Mesothelial cell of epicardium (in vitro differentiated cells): Measurements from ENCODE around the gene P2RY2. TPM values are rescaled to one million over a fixed set of nuclear protein-coding genes. Genes with fewer than 3 reads are reported as not detected.

Experiments used
- DNase-seq, 2 experiments: peaks; one replicate each; pipeline ENCODE4 v3.0.0; 2021; ENCODE audit warnings: low spot score in 2 of 2; ENCODE audit not compliant: unreplicated experiment in 2 of 2
- H3K27ac Mint-ChIP-seq: 2 replicates; pipeline ENCODE4 v1.8.0; 2021; ENCODE audit warnings: mixed read lengths
- H3K27me3 Mint-ChIP-seq: 2 replicates; pipeline ENCODE4 v1.8.0; 2021; ENCODE audit warnings: low read depth, mixed read lengths
- H3K36me3 Mint-ChIP-seq: 2 replicates; pipeline ENCODE4 v1.8.0; 2021; ENCODE audit warnings: mixed read lengths
- H3K4me1 Mint-ChIP-seq: 2 replicates; pipeline ENCODE4 v1.8.0; 2021; ENCODE audit warnings: mixed read lengths
- H3K4me3 Mint-ChIP-seq: 2 replicates; pipeline ENCODE4 v1.8.0; 2021; ENCODE audit warnings: mild to moderate bottlenecking, moderate library complexity, mixed read lengths
- H3K9me3 Mint-ChIP-seq: 2 replicates; pipeline ENCODE4 v1.8.0; 2021; ENCODE audit warnings: mixed read lengths
- total RNA-seq: library from RNA; stranded (reverse); gene quantifications from 3 replicates; pipeline ENCODE4 v1.2.1, GENCODE V29; 2021
- TF ChIP-seq, protein P1 (sequence below): fragments of 200-600 bp; sonication (generic); IDR thresholded peaks from one replicate; pipeline ENCODE4 v1.5.0; 2021; ENCODE audit warnings: antibody characterized with exemption; ENCODE audit not compliant: unreplicated experiment

The P2RY2 gene
- total RNA-seq, 1 donor from 2014 or later: 4.5 TPM

DNA sequence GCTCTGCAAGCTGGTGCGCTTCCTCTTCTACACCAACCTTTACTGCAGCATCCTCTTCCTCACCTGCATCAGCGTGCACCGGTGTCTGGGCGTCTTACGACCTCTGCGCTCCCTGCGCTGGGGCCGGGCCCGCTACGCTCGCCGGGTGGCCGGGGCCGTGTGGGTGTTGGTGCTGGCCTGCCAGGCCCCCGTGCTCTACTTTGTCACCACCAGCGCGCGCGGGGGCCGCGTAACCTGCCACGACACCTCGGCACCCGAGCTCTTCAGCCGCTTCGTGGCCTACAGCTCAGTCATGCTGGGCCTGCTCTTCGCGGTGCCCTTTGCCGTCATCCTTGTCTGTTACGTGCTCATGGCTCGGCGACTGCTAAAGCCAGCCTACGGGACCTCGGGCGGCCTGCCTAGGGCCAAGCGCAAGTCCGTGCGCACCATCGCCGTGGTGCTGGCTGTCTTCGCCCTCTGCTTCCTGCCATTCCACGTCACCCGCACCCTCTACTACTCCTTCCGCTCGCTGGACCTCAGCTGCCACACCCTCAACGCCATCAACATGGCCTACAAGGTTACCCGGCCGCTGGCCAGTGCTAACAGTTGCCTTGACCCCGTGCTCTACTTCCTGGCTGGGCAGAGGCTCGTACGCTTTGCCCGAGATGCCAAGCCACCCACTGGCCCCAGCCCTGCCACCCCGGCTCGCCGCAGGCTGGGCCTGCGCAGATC is 16.5 kb downstream of the P2RY2 start:
- H3K4me3 Mint-ChIP-seq: no peak overlapping the region
- no peak for DNase-seq
- H3K4me1 Mint-ChIP-seq: peaks cover 10% of the 10 kb centered on the region
- H3K27me3 Mint-ChIP-seq: no peaks in the 10 kb centered on the region
- H3K9me3 Mint-ChIP-seq: no peaks in the 10 kb centered on the region
- H3K36me3 Mint-ChIP-seq: peaks cover 3% of the 10 kb centered on the region
- no peak overlapping the region for H3K27ac Mint-ChIP-seq
- TF ChIP-seq, protein P1, sequence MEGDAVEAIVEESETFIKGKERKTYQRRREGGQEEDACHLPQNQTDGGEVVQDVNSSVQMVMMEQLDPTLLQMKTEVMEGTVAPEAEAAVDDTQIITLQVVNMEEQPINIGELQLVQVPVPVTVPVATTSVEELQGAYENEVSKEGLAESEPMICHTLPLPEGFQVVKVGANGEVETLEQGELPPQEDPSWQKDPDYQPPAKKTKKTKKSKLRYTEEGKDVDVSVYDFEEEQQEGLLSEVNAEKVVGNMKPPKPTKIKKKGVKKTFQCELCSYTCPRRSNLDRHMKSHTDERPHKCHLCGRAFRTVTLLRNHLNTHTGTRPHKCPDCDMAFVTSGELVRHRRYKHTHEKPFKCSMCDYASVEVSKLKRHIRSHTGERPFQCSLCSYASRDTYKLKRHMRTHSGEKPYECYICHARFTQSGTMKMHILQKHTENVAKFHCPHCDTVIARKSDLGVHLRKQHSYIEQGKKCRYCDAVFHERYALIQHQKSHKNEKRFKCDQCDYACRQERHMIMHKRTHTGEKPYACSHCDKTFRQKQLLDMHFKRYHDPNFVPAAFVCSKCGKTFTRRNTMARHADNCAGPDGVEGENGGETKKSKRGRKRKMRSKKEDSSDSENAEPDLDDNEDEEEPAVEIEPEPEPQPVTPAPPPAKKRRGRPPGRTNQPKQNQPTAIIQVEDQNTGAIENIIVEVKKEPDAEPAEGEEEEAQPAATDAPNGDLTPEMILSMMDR: no peak

DNA sequence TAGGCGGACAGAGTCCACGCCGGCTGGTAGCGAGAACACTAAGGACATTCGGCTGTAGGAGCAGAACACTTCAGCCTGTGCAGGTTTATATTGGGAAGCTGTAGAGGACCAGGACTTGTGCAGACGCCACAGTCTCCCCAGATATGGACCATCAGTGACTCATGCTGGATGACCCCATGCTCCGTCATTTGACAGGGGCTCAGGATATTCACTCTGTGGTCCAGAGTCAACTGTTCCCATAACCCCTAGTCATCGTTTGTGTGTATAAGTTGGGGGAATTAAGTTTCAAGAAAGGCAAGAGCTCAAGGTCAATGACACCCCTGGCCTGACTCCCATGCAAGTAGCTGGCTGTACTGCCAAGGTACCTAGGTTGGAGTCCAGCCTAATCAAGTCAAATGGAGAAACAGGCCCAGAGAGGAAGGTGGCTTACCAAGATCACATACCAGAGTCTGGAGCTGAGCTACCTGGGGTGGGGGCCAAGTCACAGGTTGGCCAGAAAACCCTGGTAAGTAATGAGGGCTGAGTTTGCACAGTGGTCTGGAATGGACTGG is 17.2 kb downstream of the P2RY2 start:
- H3K9me3 Mint-ChIP-seq: no peaks in the 10 kb centered on the region
- peaks cover 3% of the 10 kb centered on the region for H3K36me3 Mint-ChIP-seq
- H3K27me3 Mint-ChIP-seq: no peaks in the 10 kb centered on the region
- no peak overlapping the region for H3K4me3 Mint-ChIP-seq
- peaks cover 3% of the 10 kb centered on the region for H3K4me1 Mint-ChIP-seq
- no peak overlapping the region for H3K27ac Mint-ChIP-seq
- TF ChIP-seq, protein P1: no peak
- no peak for DNase-seq

DNA sequence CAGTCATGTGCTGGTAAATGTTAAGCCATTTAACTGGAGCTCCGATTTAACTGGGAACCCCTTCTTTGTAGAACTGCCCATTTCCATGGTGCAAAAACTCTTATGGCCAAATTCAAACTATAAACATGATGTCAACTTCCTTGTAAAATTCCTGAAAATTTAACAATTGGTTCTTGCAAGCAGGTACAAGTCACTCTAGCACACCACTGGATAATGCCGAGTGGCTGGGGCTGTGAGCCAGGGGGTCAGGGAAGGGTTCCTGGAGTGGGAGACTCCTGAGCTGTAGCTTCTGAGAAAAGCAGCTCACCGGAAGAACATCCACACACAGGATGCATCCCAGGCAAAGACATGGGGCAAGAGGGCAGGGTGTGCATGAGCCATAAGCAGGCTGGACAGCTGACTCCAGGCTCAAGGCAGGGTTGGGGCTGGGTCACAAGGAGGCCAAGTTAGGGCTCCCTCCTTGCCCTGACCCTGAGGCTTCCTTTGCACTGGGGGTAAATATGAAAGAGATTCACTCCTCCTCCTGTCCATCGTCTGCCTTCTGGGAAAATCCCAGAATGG is 18.2 kb downstream of the P2RY2 start:
- TF ChIP-seq, protein P1: no peak
- H3K4me1 Mint-ChIP-seq: no peaks in the 10 kb centered on the region
- H3K4me3 Mint-ChIP-seq: no peak overlapping the region
- H3K27ac Mint-ChIP-seq: no peak overlapping the region
- H3K9me3 Mint-ChIP-seq: no peaks in the 10 kb centered on the region
- no peak for DNase-seq
- H3K36me3 Mint-ChIP-seq: peaks cover 3% of the 10 kb centered on the region
- H3K27me3 Mint-ChIP-seq: no peaks in the 10 kb centered on the region

DNA sequence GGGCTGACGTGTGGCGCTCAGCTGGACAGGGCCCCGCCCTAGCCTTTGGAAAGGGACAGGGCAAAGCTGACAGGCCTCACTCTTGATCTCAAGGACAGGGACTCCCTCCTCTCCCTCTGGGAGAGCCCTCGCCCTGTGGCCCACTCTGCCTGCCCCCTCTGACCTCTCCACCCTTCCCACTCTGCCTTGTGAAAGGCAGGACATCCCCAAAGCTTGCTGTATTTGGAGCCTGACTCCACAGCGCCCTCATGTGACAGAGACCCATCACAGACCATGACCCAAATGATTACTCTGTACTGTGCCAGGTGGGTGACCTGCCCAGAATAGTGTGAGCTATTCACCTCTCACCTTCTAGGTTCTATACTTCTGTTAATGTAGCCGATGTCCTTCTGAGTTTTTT is 18.8 kb downstream of the P2RY2 start:
- H3K27me3 Mint-ChIP-seq: no peaks in the 10 kb centered on the region
- no peak for DNase-seq
- TF ChIP-seq, protein P1: peak; percentile 33

DNA sequence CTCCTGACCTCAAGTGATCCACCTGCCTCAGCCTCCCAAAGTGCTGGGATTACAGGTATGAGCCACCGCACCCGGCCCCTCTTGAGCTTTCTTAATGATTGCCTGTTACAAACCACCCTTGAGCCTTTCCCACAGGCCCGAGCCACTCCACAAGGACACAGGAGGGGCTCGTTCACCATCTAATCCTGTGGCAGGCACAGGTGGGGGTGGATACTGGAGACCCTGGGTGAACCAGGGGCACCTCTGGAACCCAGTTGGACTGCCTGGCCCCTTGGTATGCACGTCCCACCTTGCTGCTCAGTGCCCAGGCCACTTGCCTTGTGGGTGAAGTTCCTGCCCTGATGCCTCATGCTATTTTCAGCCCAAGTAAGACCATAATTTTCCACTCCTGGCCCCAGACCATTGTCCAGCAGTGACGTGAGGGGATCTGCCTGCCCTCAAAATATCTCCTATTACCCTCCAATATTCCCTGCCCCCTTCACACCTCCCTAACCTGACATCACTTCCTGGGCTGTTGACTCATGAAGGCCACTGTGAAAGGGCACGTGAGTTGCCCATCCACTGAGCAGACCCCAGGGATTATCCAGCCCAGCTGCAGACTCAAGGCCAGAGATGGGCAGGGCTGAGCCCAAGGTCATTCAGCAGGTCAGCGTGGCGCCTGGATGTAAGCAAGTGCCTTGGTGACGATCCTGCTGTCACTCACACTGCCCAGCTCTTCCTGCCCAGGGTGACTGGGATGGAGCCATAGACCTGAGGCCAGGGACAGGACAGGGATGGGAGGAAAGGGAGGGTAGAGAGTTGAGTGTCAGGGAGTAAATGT is 19.6 kb downstream of the P2RY2 start:
- TF ChIP-seq, protein P1: no peak
- no peak for DNase-seq

More for the DNA sequence above, 18.8 kb downstream of the P2RY2 start:
- Mint-ChIP-seq H3K27ac (no peak overlapping the region), H3K9me3 (no peaks in the 10 kb centered on the region), H3K4me3 (no peak overlapping the region), H3K36me3 (peaks cover 3% of the 10 kb centered on the region), H3K4me1 (no peaks in the 10 kb centered on the region)

More for the DNA sequence above, 19.6 kb downstream of the P2RY2 start:
- Mint-ChIP-seq H3K9me3 (no peaks in the 10 kb centered on the region), H3K4me1 (peaks cover 4% of the 10 kb centered on the region), H3K27ac (no peak overlapping the region), H3K36me3 (peaks cover 3% of the 10 kb centered on the region), H3K4me3 (no peak overlapping the region), H3K27me3 (no peaks in the 10 kb centered on the region)
